ENCODE measurements around the gene WNT2.
"Not testable (repeated sequence)": the region's sequence is repeated elsewhere in the genome, so short reads cannot be mapped to it uniquely, and the experiment has no call there.

WNT2 gene

DNA sequence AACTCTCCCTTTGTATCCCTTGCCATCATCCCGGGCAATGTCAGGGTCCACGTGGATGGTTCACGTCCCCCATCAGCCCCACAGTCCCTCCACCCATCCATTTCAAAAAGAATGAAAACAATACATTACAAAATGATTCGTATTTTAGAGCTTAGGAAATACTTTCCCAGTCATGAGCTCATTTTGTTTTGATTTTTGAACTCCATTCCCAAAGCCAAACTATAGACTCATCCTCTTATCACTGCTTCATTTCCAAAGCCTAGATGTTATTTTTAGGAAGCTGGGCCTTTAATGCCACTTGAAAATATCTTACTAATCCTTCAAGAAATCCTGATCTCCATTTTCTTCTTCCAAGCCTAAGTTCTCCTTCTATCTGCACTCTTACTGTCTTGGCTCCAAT lies 72.1 kb downstream of the WNT2 start:
- Mint-ChIP-seq H3K27me3 (peaks cover 23% of the 10 kb centered on the region), H3K9me3 (peaks cover 6% of the 10 kb centered on the region), H3K4me1 (peaks cover 19% of the 10 kb centered on the region), H3K27ac (peak overlapping the region; percentile 43), H3K4me3 (no peak overlapping the region), H3K36me3 (no peaks in the 10 kb centered on the region)
- ATAC-seq = no peak

DNA sequence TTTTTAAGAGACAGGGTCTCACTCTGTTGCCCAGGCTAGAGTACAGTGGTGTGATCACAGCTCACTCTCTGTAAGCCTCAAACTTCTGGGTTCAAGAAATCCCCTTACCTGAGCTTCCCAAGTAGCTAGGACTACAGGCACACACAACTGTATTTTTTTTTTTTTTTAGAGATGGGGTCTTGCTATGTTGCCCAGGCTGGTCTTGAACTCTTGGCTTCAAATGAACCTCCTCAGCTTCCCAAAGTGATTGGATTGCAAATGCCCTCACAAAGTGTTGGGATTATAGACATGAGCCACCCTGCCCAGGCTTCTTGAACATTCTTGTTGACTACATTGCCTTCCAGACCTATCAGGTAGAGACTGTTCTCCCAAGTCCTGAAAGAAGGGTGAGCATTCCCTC lies 72.6 kb downstream of the WNT2 start:
- H3K27ac Mint-ChIP-seq = peak overlapping the region; percentile 43
- no peak for ATAC-seq
- peaks cover 8% of the 10 kb centered on the region for H3K9me3 Mint-ChIP-seq
- H3K4me1 Mint-ChIP-seq = peaks cover 19% of the 10 kb centered on the region
- H3K4me3 Mint-ChIP-seq = no peak overlapping the region
- H3K36me3 Mint-ChIP-seq = no peaks in the 10 kb centered on the region
- H3K27me3 Mint-ChIP-seq = peaks cover 23% of the 10 kb centered on the region

DNA sequence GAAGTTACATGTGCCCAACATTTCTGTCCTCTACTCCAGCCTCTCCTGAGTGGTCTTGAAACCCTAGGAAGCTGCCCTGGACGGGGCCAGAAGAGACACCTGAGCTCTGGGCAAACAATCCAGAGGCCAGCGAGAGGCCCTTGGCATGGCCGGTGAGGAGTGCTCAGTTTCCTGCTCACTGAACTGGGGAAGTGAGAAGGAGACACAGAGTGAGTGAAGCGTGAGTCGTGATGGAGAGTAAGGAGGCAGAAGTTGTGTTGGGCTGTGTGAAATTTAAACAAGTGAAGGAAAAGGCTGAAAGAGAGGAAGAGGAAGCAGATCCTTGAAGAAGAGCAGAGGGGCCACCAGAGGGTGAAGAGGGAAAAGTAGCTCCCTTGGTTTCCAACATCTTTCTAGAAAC lies 73.2 kb downstream of the WNT2 start:
- Mint-ChIP-seq H3K4me1 (peaks cover 19% of the 10 kb centered on the region), H3K27me3 (peaks cover 23% of the 10 kb centered on the region), H3K9me3 (peaks cover 8% of the 10 kb centered on the region), H3K4me3 (no peak overlapping the region), H3K27ac (no peak overlapping the region), H3K36me3 (no peaks in the 10 kb centered on the region)
- no peak for ATAC-seq

DNA sequence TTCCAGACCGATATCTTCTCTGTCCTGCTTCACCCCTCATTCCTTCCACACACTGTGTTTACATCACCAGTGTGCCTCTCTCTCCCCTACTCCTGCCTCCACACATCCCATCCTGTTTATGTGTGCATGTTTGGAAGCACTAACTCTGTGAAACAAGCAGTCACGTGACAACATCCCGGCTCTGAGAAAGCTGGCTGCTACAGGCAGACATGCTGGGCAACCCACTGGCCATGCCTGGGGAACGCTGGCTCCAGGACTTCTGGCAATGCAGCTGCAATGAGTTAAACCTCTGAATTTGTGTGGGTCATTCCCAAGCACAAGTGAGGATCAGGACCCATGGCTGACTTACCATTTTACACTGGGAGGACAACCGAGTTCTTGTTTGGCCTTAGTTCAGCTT lies 74.0 kb downstream of the WNT2 start:
- H3K27ac Mint-ChIP-seq = no peak overlapping the region
- H3K27me3 Mint-ChIP-seq = peaks cover 23% of the 10 kb centered on the region
- H3K4me3 Mint-ChIP-seq = no peak overlapping the region
- H3K36me3 Mint-ChIP-seq = no peaks in the 10 kb centered on the region
- peaks cover 8% of the 10 kb centered on the region for H3K9me3 Mint-ChIP-seq
- no peak for ATAC-seq
- peaks cover 19% of the 10 kb centered on the region for H3K4me1 Mint-ChIP-seq

DNA sequence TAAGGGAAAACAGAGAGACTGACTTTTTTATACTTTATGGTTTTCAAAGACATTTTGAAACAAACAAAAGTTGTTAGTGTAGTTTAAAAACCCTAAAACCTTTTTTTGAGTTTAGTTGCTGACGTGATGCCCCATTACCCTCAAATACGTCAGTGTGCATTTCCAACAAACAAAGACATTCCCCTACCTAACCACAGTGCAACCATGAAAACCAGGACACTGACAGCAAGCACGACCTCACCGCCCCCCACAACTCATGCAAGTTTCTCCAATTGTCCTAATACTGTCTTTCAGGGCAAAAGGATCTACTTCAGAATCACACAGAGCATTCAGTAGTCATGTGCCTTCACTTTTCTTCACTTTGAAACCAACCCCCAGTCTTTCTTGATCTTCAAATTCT lies 75.0 kb downstream of the WNT2 start:
- no peaks in the 10 kb centered on the region for H3K36me3 Mint-ChIP-seq
- no peak overlapping the region for H3K4me3 Mint-ChIP-seq
- H3K4me1 Mint-ChIP-seq = peaks cover 19% of the 10 kb centered on the region
- ATAC-seq = no peak
- H3K9me3 Mint-ChIP-seq = peaks cover 8% of the 10 kb centered on the region
- peaks cover 23% of the 10 kb centered on the region for H3K27me3 Mint-ChIP-seq
- H3K27ac Mint-ChIP-seq = no peak overlapping the region

DNA sequence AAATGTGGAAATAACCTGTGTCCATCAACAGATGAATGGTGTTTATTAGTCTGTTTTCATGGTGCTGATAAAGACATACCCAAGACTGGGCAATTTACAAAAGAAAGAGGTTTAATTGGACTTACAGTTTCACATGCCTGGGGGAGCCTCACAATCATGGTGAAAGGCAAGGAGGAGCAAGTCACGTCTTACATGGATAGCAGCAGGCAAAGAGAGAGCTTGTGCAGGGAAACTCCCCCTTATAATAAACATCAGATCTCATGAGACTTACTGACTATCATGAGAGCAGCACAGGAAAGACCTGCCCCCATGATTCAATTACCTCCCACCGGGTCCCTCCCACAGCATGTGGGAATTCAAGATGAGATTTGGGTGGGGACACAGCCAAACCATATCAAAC lies 77.2 kb downstream of the WNT2 start:
- not testable (repeated sequence) for H3K36me3 Mint-ChIP-seq, H3K9me3 Mint-ChIP-seq, ATAC-seq, H3K27ac Mint-ChIP-seq, H3K4me1 Mint-ChIP-seq, H3K4me3 Mint-ChIP-seq, H3K27me3 Mint-ChIP-seq

DNA sequence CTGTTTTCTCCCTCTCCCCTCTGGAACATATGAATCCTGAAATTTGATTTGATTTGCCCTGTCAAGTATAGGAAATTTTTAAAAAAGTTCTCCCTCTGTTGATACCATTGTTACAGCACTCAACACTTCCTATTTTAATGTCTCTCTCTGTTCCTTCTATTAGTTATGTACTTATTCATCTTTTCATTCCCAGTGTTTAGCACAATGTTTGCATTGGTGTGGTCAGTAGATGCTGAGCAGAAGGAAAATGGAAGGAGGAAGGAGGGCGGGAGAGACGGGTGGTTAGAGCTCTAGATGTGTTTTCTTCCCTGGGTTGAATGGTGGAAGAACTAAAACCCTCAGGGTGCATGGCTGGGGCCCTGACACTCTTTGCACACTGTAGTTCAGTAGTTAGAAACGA lies 79.5 kb downstream of the WNT2 start:
- Mint-ChIP-seq H3K4me3 (no peak overlapping the region), H3K27me3 (peaks cover 13% of the 10 kb centered on the region), H3K27ac (no peak overlapping the region), H3K4me1 (no peaks in the 10 kb centered on the region), H3K36me3 (no peaks in the 10 kb centered on the region), H3K9me3 (peaks cover 5% of the 10 kb centered on the region)
- ATAC-seq = no peak

DNA sequence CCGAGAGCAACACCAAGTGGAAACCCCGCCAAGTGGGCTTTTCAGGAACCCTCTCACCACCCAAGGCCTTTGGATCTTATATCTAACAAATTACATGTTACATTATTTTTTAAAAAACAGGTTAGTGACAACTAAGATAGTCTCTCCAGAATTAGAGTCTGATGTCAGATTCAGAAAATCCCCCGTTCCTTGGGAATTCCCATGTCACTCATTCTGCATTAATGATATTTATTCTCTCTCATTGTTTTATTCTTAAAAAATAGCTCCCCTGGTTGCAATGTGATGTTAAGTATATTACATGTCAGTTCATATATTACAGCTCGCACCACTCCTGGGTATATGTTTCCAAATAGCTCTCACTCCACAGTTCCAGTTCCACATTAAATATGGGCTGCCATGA lies 81.8 kb downstream of the WNT2 start:
- Mint-ChIP-seq H3K9me3 (peaks cover 4% of the 10 kb centered on the region), H3K4me1 (no peaks in the 10 kb centered on the region), H3K36me3 (no peaks in the 10 kb centered on the region), H3K27me3 (peaks cover 13% of the 10 kb centered on the region), H3K4me3 (no peak overlapping the region), H3K27ac (no peak overlapping the region)
- ATAC-seq = no peak

DNA sequence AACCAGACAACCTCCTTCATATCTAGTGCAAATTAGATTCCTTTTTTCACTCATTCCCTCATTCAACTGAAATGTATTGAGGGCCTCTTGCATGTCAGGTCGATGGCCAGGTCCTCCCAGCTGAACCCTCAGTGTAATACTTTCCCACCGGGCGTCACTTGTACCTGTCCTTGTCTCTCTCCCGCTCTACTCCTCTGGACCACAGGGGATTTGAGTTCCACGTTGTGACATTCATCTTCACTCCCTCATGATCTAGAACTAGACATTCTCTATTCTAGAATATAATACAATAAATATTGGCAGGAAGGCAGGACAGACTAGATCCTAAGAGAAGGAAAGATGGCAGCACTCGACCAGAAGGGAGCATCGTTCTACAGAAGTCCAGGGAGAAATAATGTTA lies 83.9 kb downstream of the WNT2 start:
- Mint-ChIP-seq H3K36me3 (no peaks in the 10 kb centered on the region), H3K4me1 (no peaks in the 10 kb centered on the region), H3K4me3 (no peak overlapping the region), H3K27me3 (peaks cover 13% of the 10 kb centered on the region), H3K9me3 (peaks cover 2% of the 10 kb centered on the region), H3K27ac (no peak overlapping the region)
- no peak for ATAC-seq

DNA sequence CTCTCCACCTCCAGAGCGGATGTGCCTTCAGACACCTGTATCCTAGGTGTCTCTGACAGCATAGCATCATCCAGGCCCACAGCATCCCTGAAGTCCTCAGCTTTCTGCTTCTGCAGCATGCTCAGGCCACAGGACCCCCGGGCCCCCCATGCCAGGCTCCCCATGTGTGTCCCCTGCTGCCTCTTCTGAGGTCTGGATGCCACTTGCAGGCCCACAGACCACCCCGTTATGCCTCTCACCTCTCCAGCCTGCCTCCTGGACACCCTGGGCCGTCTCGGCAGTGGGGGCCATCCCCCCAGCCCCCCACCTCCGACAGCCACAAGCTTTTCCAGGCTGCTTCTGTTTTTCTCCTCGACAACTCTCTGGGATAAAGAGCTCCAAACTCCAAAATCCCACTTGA lies 84.4 kb downstream of the WNT2 start:
- H3K4me3 Mint-ChIP-seq = no peak overlapping the region
- peaks cover 5% of the 10 kb centered on the region for H3K9me3 Mint-ChIP-seq
- peaks cover 13% of the 10 kb centered on the region for H3K27me3 Mint-ChIP-seq
- no peak for ATAC-seq
- no peaks in the 10 kb centered on the region for H3K4me1 Mint-ChIP-seq
- no peak overlapping the region for H3K27ac Mint-ChIP-seq
- no peaks in the 10 kb centered on the region for H3K36me3 Mint-ChIP-seq

DNA sequence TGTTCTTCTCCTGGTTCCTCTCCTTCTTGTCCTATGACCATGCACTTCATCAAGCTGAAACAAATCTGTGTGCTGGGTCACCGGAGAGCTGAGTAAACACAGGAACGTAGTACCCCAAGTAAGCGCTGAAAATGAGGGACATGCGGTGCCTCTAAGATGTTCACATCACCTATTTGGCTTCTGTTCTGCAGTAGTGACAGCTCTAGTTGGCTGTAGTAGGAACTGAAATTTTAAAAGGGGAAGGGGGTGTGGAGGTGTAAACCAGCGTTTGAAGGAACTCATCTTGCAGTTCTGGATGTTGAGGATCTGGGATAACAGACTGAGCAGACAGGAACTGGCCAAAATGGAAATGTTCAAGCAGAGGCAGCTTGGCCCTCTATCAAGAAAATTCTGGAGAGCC lies 85.2 kb downstream of the WNT2 start:
- Mint-ChIP-seq H3K27me3 (peaks cover 13% of the 10 kb centered on the region), H3K9me3 (peaks cover 5% of the 10 kb centered on the region), H3K27ac (no peak overlapping the region), H3K4me1 (no peaks in the 10 kb centered on the region), H3K4me3 (no peak overlapping the region), H3K36me3 (no peaks in the 10 kb centered on the region)
- peak; percentile 68 for ATAC-seq

DNA sequence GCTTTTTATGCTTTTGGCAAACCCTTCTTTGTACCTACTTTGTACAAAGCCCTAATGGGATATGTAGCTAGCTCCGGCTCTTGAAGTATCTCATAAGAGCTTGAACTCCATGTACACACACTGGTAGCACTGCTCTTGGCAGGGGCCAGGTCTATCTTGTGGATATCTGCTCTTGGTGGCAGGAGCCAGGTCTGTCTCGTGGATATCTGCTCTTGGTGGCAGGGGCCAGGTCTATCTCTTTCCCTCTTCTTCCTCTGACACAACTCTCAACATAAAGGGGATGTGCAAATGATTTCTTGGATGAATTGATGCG lies 91.9 kb downstream of the WNT2 start:
- no peak overlapping the region for H3K4me3 Mint-ChIP-seq
- no peaks in the 10 kb centered on the region for H3K27me3 Mint-ChIP-seq
- peaks cover 32% of the 10 kb centered on the region for H3K4me1 Mint-ChIP-seq
- H3K9me3 Mint-ChIP-seq = peaks cover 10% of the 10 kb centered on the region
- H3K36me3 Mint-ChIP-seq = peaks cover 16% of the 10 kb centered on the region
- ATAC-seq = no peak
- peak overlapping the region; percentile 46 for H3K27ac Mint-ChIP-seq

DNA sequence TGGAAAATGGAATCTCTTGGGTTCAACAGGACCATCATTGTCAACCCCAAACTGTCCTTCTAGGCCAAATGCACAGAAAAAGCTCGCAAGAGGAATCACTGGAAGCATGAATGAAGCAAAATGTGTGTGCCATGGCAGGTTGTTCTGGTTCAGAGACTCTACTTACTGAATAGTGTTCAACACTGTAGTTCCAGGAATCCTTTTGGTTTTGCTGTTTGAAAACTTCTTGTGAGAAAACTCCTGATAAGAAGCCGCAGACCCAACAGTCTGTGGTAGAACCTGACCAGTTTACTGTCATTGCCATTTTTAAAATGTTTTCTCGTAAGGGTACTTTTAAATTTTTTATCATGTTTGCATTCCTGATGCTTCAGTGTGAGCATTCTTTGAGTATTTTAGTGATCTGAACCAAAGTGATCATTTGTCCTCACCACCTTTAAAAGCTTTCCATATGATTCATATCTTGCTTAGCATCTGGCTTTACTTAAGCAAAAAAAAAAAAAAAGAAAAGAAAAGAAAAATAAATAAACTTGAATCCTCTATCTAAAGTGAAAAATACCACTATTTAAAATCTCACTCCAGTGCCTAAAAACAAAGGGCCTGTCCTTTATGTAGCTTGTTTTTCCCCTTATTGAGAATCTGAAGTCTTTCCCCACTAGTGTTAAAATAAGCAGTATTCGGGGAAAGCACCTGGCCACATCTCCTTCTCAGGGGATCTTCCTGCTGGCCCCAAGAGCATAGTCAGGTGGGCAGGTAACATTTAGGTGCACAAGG lies 92.4 kb downstream of the WNT2 start:
- Mint-ChIP-seq H3K9me3 (peaks cover 8% of the 10 kb centered on the region), H3K4me1 (peaks cover 32% of the 10 kb centered on the region), H3K36me3 (peaks cover 16% of the 10 kb centered on the region), H3K27ac (peak overlapping the region; percentile 46), H3K4me3 (no peak overlapping the region), H3K27me3 (no peaks in the 10 kb centered on the region)
- peak; percentile 84 for ATAC-seq

DNA sequence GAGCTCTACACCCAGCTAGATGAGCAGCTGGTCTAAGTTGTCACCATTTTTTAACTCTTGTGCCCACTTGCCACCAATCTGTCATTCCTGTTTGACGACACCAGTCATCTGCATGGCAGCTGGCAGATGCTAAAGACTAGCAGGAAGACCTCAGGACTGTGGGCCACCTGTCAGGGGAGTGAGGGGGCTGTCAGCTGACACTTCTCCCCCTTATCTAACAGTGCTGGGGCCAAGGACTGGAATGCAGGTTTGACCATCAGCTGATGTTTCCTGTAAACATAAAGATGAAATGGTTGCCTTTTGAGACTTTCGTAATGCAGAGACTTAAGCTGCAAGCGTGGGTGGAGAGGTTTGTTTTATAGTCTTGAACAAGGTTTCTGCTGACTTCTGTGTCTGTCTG lies 93.5 kb downstream of the WNT2 start:
- peak overlapping the region; percentile 38 for H3K27ac Mint-ChIP-seq
- H3K4me3 Mint-ChIP-seq = no peak overlapping the region
- peaks cover 32% of the 10 kb centered on the region for H3K4me1 Mint-ChIP-seq
- H3K27me3 Mint-ChIP-seq = no peaks in the 10 kb centered on the region
- H3K9me3 Mint-ChIP-seq = peaks cover 8% of the 10 kb centered on the region
- ATAC-seq = no peak
- peaks cover 16% of the 10 kb centered on the region for H3K36me3 Mint-ChIP-seq

DNA sequence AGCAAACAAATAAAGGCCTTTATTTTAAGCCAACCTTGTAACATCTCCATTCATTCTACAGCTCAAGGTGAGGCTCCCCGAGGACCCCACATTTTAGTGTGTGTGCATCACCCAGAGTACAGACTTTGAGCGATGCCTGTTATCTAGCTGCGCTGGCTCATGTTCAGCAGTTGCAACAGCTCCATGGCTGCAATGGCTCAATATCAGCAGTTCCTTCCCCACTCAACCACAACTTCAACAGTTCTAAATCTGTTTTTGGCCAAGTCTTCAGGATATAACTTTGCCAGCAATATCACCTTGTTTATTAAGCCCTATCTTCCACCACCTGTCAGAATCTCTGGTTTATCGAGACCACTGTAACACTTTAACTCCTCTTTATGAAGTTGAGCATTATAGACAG lies 95.8 kb downstream of the WNT2 start:
- no peak overlapping the region for H3K27ac Mint-ChIP-seq
- H3K4me1 Mint-ChIP-seq = peaks cover 31% of the 10 kb centered on the region
- peaks cover 4% of the 10 kb centered on the region for H3K9me3 Mint-ChIP-seq
- H3K27me3 Mint-ChIP-seq = no peaks in the 10 kb centered on the region
- no peak for ATAC-seq
- peaks cover 32% of the 10 kb centered on the region for H3K36me3 Mint-ChIP-seq
- no peak overlapping the region for H3K4me3 Mint-ChIP-seq

DNA sequence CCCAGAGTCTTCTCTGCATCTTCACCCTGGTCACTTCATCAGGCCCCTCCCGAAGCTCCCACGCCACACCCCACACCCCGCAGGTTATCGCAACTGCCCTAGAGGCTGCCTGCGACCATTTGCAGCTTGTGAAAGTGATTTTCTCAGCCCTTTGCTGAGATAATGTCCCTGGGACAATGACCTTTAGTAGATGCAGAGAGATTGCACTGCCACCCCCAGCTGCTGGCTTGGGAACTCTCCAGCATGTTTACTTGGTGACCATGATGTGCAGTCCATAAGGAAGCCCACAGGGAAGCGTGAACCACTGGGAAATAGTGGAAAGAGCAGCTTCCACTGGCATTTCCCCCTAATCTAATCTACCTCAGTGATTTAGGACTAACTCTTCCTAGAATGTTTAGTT lies 97.3 kb downstream of the WNT2 start:
- ATAC-seq = no peak
- H3K4me3 Mint-ChIP-seq = no peak overlapping the region
- no peaks in the 10 kb centered on the region for H3K27me3 Mint-ChIP-seq

More for the DNA sequence above, 97.3 kb downstream of the WNT2 start:
- Mint-ChIP-seq H3K27ac (no peak overlapping the region), H3K4me1 (peaks cover 16% of the 10 kb centered on the region), H3K36me3 (peaks cover 36% of the 10 kb centered on the region), H3K9me3 (no peaks in the 10 kb centered on the region)
